IMR-90 (cell line): ENCODE data around the gene NMRK1. TPM values are rescaled to one million over a fixed set of nuclear protein-coding genes. Genes with fewer than 3 reads are reported as not detected.

Experiments used
- ATAC-seq: fragments of 200-7000 bp; cut with Tn5 transposase; 2 replicates; pipeline ENCODE4 v1.9.1; 2020; ENCODE audit warnings: low read depth, mild to moderate bottlenecking, moderate library complexity
- BruUV-seq: library from RNA; stranded (reverse); fragments of 400-500 nt; replicated peaks from 2 replicates; lab custom pipeline; 2021; lab: Mats Ljungman, UMichigan
- CTCF ChIA-PET: fragments of 300-600 bp; formaldehyde crosslinking; extraction: SDS; loops from one replicate; lab custom pipeline; 2021; ENCODE audit warnings: antibody characterized with exemption; lab: Yijun Ruan, JAX
- POLR2A ChIA-PET: fragments of 300-600 bp; sonication (Branson Sonifier 250); formaldehyde crosslinking; loops from one replicate; lab custom pipeline; 2022; ENCODE audit warnings: antibody characterized with exemption; ENCODE audit not compliant: unreplicated experiment; lab: Charles Lee
- DNase-seq: peaks from one replicate; pipeline ENCODE4 v3.0.0; 2013
- H2AFZ ChIP-seq: replicated peaks from 2 replicates; pipeline ENCODE3; 2013; ENCODE audit warnings: low read length, mild to moderate bottlenecking; ENCODE audit not compliant: poor library complexity
- H2AK5ac ChIP-seq: 2 replicates; pipeline ENCODE4 v1.6.1; 2013; ENCODE audit warnings: low read depth, low read length, inconsistent platforms
- H2AK9ac ChIP-seq: replicated peaks from 2 replicates; pipeline ENCODE3; 2013; ENCODE audit warnings: mild to moderate bottlenecking, low read depth, low read length, moderate library complexity; ENCODE audit not compliant: poor library complexity
- H2BK120ac ChIP-seq: 2 replicates; pipeline ENCODE4 v1.6.1; 2013; ENCODE audit warnings: low read depth, low read length, inconsistent platforms
- H2BK15ac ChIP-seq: 3 replicates; pipeline ENCODE4 v1.6.1; 2013; ENCODE audit warnings: low read depth, low read length, inconsistent platforms
- H2BK20ac ChIP-seq: 2 replicates; pipeline ENCODE4 v1.6.1; 2013; ENCODE audit warnings: low read depth, mild to moderate bottlenecking, inconsistent platforms, low read length, moderate library complexity
- H2BK5ac ChIP-seq: 2 replicates; pipeline ENCODE4 v1.6.1; 2013; ENCODE audit warnings: mild to moderate bottlenecking, low read depth, low read length, inconsistent platforms; ENCODE audit not compliant: poor library complexity, severe bottlenecking
- H3K14ac ChIP-seq: replicated peaks from 2 replicates; pipeline ENCODE4 v1.6.1; 2013; ENCODE audit warnings: low read depth, low read length, inconsistent platforms
- H3K18ac ChIP-seq: 2 replicates; pipeline ENCODE4 v1.6.1; 2013; ENCODE audit warnings: low read depth, low read length, control low read depth
- H3K23ac ChIP-seq: 2 replicates; pipeline ENCODE4 v1.6.1; 2013; ENCODE audit warnings: low read depth, low read length, inconsistent platforms
- H3K27ac ChIP-seq: 2 replicates; pipeline ENCODE4 v1.5.1; 2013; ENCODE audit warnings: mild to moderate bottlenecking, control low read depth, low read length; ENCODE audit not compliant: insufficient read depth
- H3K27me3 ChIP-seq: 2 replicates; pipeline ENCODE4 v1.6.1; 2013; ENCODE audit warnings: low read length; ENCODE audit not compliant: control insufficient read depth, insufficient read depth
- H3K36me3 ChIP-seq: 2 replicates; pipeline ENCODE4 v1.6.1; 2013; ENCODE audit warnings: low read length, mixed read lengths; ENCODE audit not compliant: control insufficient read depth, insufficient read depth
- H3K4ac ChIP-seq: 2 replicates; pipeline ENCODE4 v1.6.1; 2013; ENCODE audit warnings: low read depth, low read length, inconsistent platforms
- H3K4me1 ChIP-seq: 2 replicates; pipeline ENCODE4 v1.6.1; 2013; ENCODE audit warnings: low read length, mixed read lengths; ENCODE audit not compliant: control insufficient read depth, insufficient read depth
- H3K4me2 ChIP-seq: 2 replicates; pipeline ENCODE4 v1.6.1; 2013; ENCODE audit warnings: low read depth, mild to moderate bottlenecking, control low read depth, low read length, moderate library complexity
- H3K4me3 ChIP-seq: 2 replicates; pipeline ENCODE4 v1.5.1; 2013; ENCODE audit warnings: low read depth, mild to moderate bottlenecking, control low read depth, low read length, moderate library complexity; ENCODE audit not compliant: insufficient read depth
- H3K56ac ChIP-seq: 2 replicates; pipeline ENCODE4 v1.6.1; 2013; ENCODE audit warnings: low read length, inconsistent platforms; ENCODE audit not compliant: insufficient read depth; ENCODE audit errors: extremely low read depth
- H3K79me1 ChIP-seq, 2 experiments: 2 replicates each; pipeline ENCODE4 v1.6.1; 2013; ENCODE audit warnings: low read length in 2 of 2, inconsistent platforms in 1 of 2, low read depth in 1 of 2
- H3K9ac ChIP-seq: 2 replicates; pipeline ENCODE4 v1.6.1; 2013; ENCODE audit warnings: low read depth, low read length, control low read depth
- H3K9me1 ChIP-seq: 2 replicates; pipeline ENCODE4 v1.6.1; 2013; ENCODE audit warnings: low read length, inconsistent platforms; ENCODE audit not compliant: insufficient read depth
- H3K9me3 ChIP-seq: 2 replicates; pipeline ENCODE4 v1.6.1; 2013; ENCODE audit warnings: low read length; ENCODE audit not compliant: control insufficient read depth, insufficient read depth
- H4K20me1 ChIP-seq: 2 replicates; pipeline ENCODE4 v1.6.1; 2013; ENCODE audit warnings: low read length, inconsistent platforms; ENCODE audit not compliant: insufficient read depth
- H4K5ac ChIP-seq: 2 replicates; pipeline ENCODE4 v1.6.1; 2013; ENCODE audit warnings: mild to moderate bottlenecking, low read depth, low read length, control low read depth
- H4K8ac ChIP-seq, 2 experiments: 2 replicates each; pipeline ENCODE4 v1.6.1; 2013; ENCODE audit warnings: low read depth in 2 of 2, low read length in 2 of 2, control low read depth in 1 of 2, inconsistent platforms in 1 of 2
- H4K91ac ChIP-seq: 2 replicates; pipeline ENCODE4 v1.6.1; 2013; ENCODE audit warnings: low read depth, low read length, inconsistent platforms; ENCODE audit not compliant: insufficient read depth
- BHLHE40 ChIP-seq: fragments of 150-350 bp; IDR thresholded peaks from 2 replicates; pipeline ENCODE4 v1.6.1; 2016; ENCODE audit warnings: mild to moderate bottlenecking, low read depth, low read length
- CEBPB ChIP-seq: IDR thresholded peaks from 2 replicates; pipeline ENCODE4 v1.6.1; 2012; ENCODE audit warnings: low read depth, low read length, improper control_type of control experiment
- CHD1 ChIP-seq: IDR thresholded peaks from 2 replicates; pipeline ENCODE4 v1.6.1; 2012; ENCODE audit warnings: low read depth, low read length, improper control_type of control experiment
- CTCF ChIP-seq: conservative IDR thresholded peaks from 2 replicates; pipeline ENCODE4 v1.5.1; 2012; ENCODE audit warnings: mild to moderate bottlenecking, low read depth, low read length, improper control_type of control experiment
- FOS ChIP-seq: fragments of 150-350 bp; IDR thresholded peaks from 2 replicates; pipeline ENCODE4 v1.6.1; 2016; ENCODE audit warnings: low read depth, low read length
- MAFK ChIP-seq: IDR thresholded peaks from 2 replicates; pipeline ENCODE4 v1.6.1; 2012; ENCODE audit warnings: low read depth, low read length, improper control_type of control experiment
- MAZ ChIP-seq: IDR thresholded peaks from 2 replicates; pipeline ENCODE4 v1.6.1; 2012; ENCODE audit warnings: low read depth, mild to moderate bottlenecking, low read length, improper control_type of control experiment, moderate library complexity, borderline replicate concordance
- MXI1 ChIP-seq: IDR thresholded peaks from 2 replicates; pipeline ENCODE4 v1.6.1; 2012; ENCODE audit warnings: low read depth, mild to moderate bottlenecking, low read length, moderate library complexity, borderline replicate concordance
- POLR2A ChIP-seq: IDR thresholded peaks from 2 replicates; pipeline ENCODE4 v1.6.1; 2012; ENCODE audit warnings: mild to moderate bottlenecking, low read depth, low read length
- RAD21 ChIP-seq: IDR thresholded peaks from 2 replicates; pipeline ENCODE4 v1.6.1; 2012; ENCODE audit warnings: low read length, improper control_type of control experiment
- RCOR1 ChIP-seq: IDR thresholded peaks from 2 replicates; pipeline ENCODE4 v1.6.1; 2012; ENCODE audit warnings: mild to moderate bottlenecking, low read length, improper control_type of control experiment; ENCODE audit not compliant: insufficient replicate concordance
- RFX5 ChIP-seq: IDR thresholded peaks from 2 replicates; pipeline ENCODE4 v1.8.0; 2012; ENCODE audit warnings: low read depth, mild to moderate bottlenecking, low read length, moderate library complexity
- SMC3 ChIP-seq: fragments of 150-350 bp; IDR thresholded peaks from 2 replicates; pipeline ENCODE4 v1.6.1; 2016; ENCODE audit warnings: low read depth, mild to moderate bottlenecking, antibody characterized with exemption, low read length, moderate library complexity
- WGBS, 2 experiments: methylation state at CpG; one replicate each; pipeline versions ENCODE4 v1.1.5 to v1.1.7; 2013; ENCODE audit warnings: missing lambda C conversion rate in 2 of 2; ENCODE audit not compliant: insufficient read length in 1 of 2; ENCODE audit errors: extremely low coverage in 2 of 2; 5-methylcytosine and 5-hydroxymethylcytosine counted together
- dilution Hi-C: fragments of 300-500 bp; cut with HindIII; formaldehyde crosslinking; loops from one replicate; pipeline ENCODE4 v1.14.3; 2018; ENCODE audit warnings: low sequenced_read_pairs; ENCODE audit not compliant: unreplicated experiment
- in situ Hi-C: fragments of 300-500 bp; cut with MboI; formaldehyde crosslinking; loops from 3 replicates; pipeline ENCODE4 v1.14.3; 2019; ENCODE audit warnings: low sequenced_read_pairs, inconsistent platforms, mixed read lengths
- intact Hi-C: fragments of 100-400 bp; cut with micrococcal nuclease; formaldehyde crosslinking; loops from 2 replicates; pipeline ENCODE4 v1.10.0; 2022
- polyA plus RNA-seq, 3 experiments: library from polyadenylated mRNA; depleted of rRNA; stranded (reverse); fragments of >200 nt; gene quantifications; 2 replicates each; pipeline ENCODE4 v1.2.3, GENCODE V29; 2012; ENCODE audit warnings: low replicate concordance in 1 of 3
- total RNA-seq: library from RNA; depleted of rRNA; stranded (reverse); fragments of >200 nt; gene quantifications from 2 replicates; pipeline ENCODE4 v1.2.3, GENCODE V29; 2012
- TF ChIP-seq, protein P1 (sequence below): fragments of 150-350 bp; IDR thresholded peaks from 2 replicates; pipeline ENCODE4 v1.6.1; 2017; ENCODE audit warnings: mild to moderate bottlenecking, antibody characterized with exemption, low read length, low read depth
- TF ChIP-seq, protein P2 (sequence below): fragments of 150-350 bp; IDR thresholded peaks from 2 replicates; pipeline ENCODE4 v1.6.1; 2016; ENCODE audit warnings: low read depth, mild to moderate bottlenecking, low read length, moderate library complexity, borderline replicate concordance

The NMRK1 gene
- total and polyA plus RNA-seq, 2 of the 4 experiments (the other 2 are of a cell fraction): 5.7 to 5.9 TPM

- Histone ChIP-seq H3K4ac (no peak overlapping the region), H4K5ac (no peak overlapping the region), H3K14ac (no peak overlapping the region), H3K27ac (no peak overlapping the region), H2BK20ac (no peak overlapping the region), H3K36me3 (peaks cover 2% of the 10 kb centered on the region; the same call in 1 of the 2 replicates), H3K4me2 (no peak overlapping the region), H4K91ac (no peak overlapping the region), H4K8ac (no peak overlapping the region), H2BK15ac (no peak overlapping the region), H2AK9ac (no peak overlapping the region), H2BK120ac (no peak overlapping the region), H3K56ac (no peak overlapping the region), H3K18ac (no peak overlapping the region), H3K79me1 (peaks cover 0 to 8% of the 10 kb centered on the region in 2 experiments; a peak in 1 of 4 replicates), H3K27me3 (no peaks in the 10 kb centered on the region), H2AFZ (no peak overlapping the region), H2AK5ac (no peak overlapping the region), H3K9me3 (no peaks in the 10 kb centered on the region), H2BK5ac (no peak overlapping the region), H3K4me3 (no peak overlapping the region), H3K9ac (no peak overlapping the region), H3K23ac (no peak overlapping the region), H3K9me1 (peaks cover 12% of the 10 kb centered on the region; the same call in 1 of the 2 replicates), H3K4me1 (peaks cover 2% of the 10 kb centered on the region), H4K20me1 (no peaks in the 10 kb centered on the region; the same call in 1 of the 2 replicates)
- no peak for DNase-seq
- intact Hi-C loops (no loop called here), in situ Hi-C loops (no loop called here), dilution Hi-C loops (no loop called here)
- no peak for ATAC-seq
- WGBS, 2 experiments: no CpG with 5 or more reads among the region's 4 CpGs
- TF ChIP-seq CHD1 (no peak), POLR2A (no peak), MAZ (no peak), MXI1 (no peak), RCOR1 (no peak), BHLHE40 (no peak), RAD21 (no peak), FOS (no peak), CEBPB (no peak), CTCF (no peak), RFX5 (no peak), SMC3 (no peak), MAFK (no peak)
- TF ChIP-seq, protein P1, sequence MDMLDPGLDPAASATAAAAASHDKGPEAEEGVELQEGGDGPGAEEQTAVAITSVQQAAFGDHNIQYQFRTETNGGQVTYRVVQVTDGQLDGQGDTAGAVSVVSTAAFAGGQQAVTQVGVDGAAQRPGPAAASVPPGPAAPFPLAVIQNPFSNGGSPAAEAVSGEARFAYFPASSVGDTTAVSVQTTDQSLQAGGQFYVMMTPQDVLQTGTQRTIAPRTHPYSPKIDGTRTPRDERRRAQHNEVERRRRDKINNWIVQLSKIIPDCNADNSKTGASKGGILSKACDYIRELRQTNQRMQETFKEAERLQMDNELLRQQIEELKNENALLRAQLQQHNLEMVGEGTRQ: no peak
- TF ChIP-seq, protein P2, sequence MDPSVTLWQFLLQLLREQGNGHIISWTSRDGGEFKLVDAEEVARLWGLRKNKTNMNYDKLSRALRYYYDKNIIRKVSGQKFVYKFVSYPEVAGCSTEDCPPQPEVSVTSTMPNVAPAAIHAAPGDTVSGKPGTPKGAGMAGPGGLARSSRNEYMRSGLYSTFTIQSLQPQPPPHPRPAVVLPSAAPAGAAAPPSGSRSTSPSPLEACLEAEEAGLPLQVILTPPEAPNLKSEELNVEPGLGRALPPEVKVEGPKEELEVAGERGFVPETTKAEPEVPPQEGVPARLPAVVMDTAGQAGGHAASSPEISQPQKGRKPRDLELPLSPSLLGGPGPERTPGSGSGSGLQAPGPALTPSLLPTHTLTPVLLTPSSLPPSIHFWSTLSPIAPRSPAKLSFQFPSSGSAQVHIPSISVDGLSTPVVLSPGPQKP: no peak
- ChIA-PET POLR2A (no interaction called here), CTCF (no interaction called here)
- BruUV-seq: no TSS peak
These were observed 44.3 kb upstream of the NMRK1 start for GRCh38 chr9:75132244-75132643.
